ENCODE data around the gene PRKN. TPM values are rescaled to one million over a fixed set of nuclear protein-coding genes. Genes with fewer than 3 reads are reported as not detected.

The PRKN gene
- total and polyA plus RNA-seq, 3 experiments from 2014 or later: 0.22 to 1.0 (median 0.55) TPM

GRCh38 chr6:161414180-161414579 lies 1313.4 kb downstream of the PRKN start:
- no peaks in the 10 kb centered on the region for H3K4me1 Mint-ChIP-seq
- H3K4me3 ChIP-seq (ENCODE audit: low read length): no peak overlapping the region
- H3K4me1 ChIP-seq (ENCODE audit: insufficient read depth, low read length): no peaks in the 10 kb centered on the region
- H3K27me3 ChIP-seq (ENCODE audit: insufficient read depth, low read length, poor library complexity, severe bottlenecking): no peaks in the 10 kb centered on the region
- H3K9me3 Mint-ChIP-seq: peaks cover 0 to 2% (median 0%) of the 10 kb centered on the region in 5 donors
- H3K9me3 ChIP-seq (ENCODE audit: low read length): no peaks in the 10 kb centered on the region
- H3K36me3 Mint-ChIP-seq: no peaks in the 10 kb centered on the region
- H3K27ac Mint-ChIP-seq: no peak overlapping the region
- H3K27me3 Mint-ChIP-seq: peaks cover 0 to 36% of the 10 kb centered on the region in 2 donors
- no peak overlapping the region for H3K27ac ChIP-seq (ENCODE audit: low read depth, low read length)
- no peaks in the 10 kb centered on the region for H3K36me3 ChIP-seq (ENCODE audit: insufficient read depth, low read length)
- POLR2A ChIA-PET: no interaction called here
- no peak for DNase-seq
- CTCF ChIA-PET: no interaction called here
- H3K4me3 Mint-ChIP-seq: no peak overlapping the region

GRCh38 chr6:161413355-161413771 lies 1314.2 kb downstream of the PRKN start:
- H3K4me1 Mint-ChIP-seq: no peaks in the 10 kb centered on the region
- H3K27ac Mint-ChIP-seq: no peak overlapping the region
- H3K9me3 Mint-ChIP-seq: peaks cover 0 to 2% (median 0%) of the 10 kb centered on the region in 5 donors
- no peaks in the 10 kb centered on the region for H3K36me3 Mint-ChIP-seq
- H3K4me3 Mint-ChIP-seq: no peak overlapping the region
- H3K27ac ChIP-seq (ENCODE audit: low read depth, low read length): no peak overlapping the region
- no peaks in the 10 kb centered on the region for H3K4me1 ChIP-seq (ENCODE audit: insufficient read depth, low read length)
- no peaks in the 10 kb centered on the region for H3K27me3 ChIP-seq (ENCODE audit: insufficient read depth, low read length, poor library complexity, severe bottlenecking)
- H3K9me3 ChIP-seq (ENCODE audit: low read length): no peaks in the 10 kb centered on the region
- no peak overlapping the region for H3K4me3 ChIP-seq (ENCODE audit: low read length)
- CTCF ChIA-PET: no interaction called here
- DNase-seq: no peak
- POLR2A ChIA-PET: no interaction called here
- H3K36me3 ChIP-seq (ENCODE audit: insufficient read depth, low read length): no peaks in the 10 kb centered on the region
- H3K27me3 Mint-ChIP-seq: peaks cover 0 to 28% of the 10 kb centered on the region in 2 donors

DNA sequence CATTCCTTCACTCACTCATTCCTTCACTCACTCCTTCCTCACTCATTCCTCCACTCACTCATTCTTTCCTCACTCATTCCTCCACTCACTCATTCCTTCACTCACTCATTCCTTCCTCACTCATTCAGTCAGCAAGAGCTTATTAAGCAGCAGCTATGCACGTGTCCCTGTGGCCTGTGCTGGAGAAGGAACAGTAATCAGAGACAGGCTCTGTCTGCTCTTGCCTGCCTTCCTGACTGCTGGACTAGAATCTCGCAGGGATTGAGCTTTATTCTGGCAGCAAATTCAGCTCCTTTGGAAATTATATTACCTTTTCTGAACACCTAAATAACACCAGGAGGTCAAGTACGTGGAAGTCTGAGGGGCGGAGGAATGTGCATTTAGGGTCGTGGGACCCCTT lies 1314.8 kb downstream of the PRKN start:
- Histone ChIP-seq H3K4me3 (ENCODE audit: low read length) (no peak overlapping the region), H3K9me3 (ENCODE audit: low read length) (no peaks in the 10 kb centered on the region), H3K27me3 (ENCODE audit: insufficient read depth, low read length, poor library complexity, severe bottlenecking) (no peaks in the 10 kb centered on the region), H3K36me3 (ENCODE audit: insufficient read depth, low read length) (no peaks in the 10 kb centered on the region), H3K27ac (ENCODE audit: low read depth, low read length) (no peak overlapping the region), H3K4me1 (ENCODE audit: insufficient read depth, low read length) (no peaks in the 10 kb centered on the region)
- Mint-ChIP-seq H3K9me3 (peaks cover 0 to 2% (median 0%) of the 10 kb centered on the region in 5 donors), H3K27ac (no peak overlapping the region), H3K4me3 (no peak overlapping the region), H3K4me1 (no peaks in the 10 kb centered on the region), H3K27me3 (peaks cover 0 to 26% of the 10 kb centered on the region in 2 donors), H3K36me3 (no peaks in the 10 kb centered on the region)
- ChIA-PET CTCF (no interaction called here), POLR2A (no interaction called here)
- DNase-seq: no peak

DNA sequence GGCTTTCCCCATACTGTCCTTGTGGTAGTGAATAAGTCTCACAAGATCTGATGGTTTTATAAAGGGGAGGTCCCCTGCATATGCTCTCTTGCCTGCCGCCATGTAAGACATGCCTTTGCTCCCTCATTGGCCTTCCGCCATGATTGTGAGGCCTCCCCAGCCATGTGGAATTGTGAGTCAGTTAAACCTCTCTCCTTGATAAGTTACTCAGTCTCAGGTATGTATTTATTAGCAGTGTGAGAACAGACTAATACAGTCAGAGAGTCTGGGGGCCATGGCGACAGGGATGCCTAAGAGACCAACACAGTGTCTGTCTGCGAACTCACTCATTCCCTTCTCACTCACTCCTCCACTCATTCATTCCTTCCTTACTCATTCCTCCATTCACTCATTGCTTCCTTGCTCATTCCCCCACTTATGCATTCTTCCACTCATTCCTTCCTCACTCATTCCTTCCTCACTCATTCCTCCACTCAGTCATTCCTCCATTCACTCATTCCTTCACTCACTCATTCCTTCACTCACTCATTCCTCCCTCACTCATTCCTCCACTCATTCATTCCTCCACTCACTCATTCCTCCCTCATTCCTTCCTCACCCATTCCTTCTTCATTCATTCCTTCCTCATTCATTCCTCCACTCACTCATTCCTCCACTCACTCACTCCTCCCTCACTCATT lies 1316.2 kb downstream of the PRKN start:
- POLR2A ChIA-PET: no interaction called here
- peaks cover 0 to 2% (median 0%) of the 10 kb centered on the region in 5 donors for H3K9me3 Mint-ChIP-seq
- H3K36me3 ChIP-seq (ENCODE audit: insufficient read depth, low read length): no peaks in the 10 kb centered on the region
- no peaks in the 10 kb centered on the region for H3K4me1 Mint-ChIP-seq
- no peak for DNase-seq
- H3K36me3 Mint-ChIP-seq: no peaks in the 10 kb centered on the region
- no peak overlapping the region for H3K4me3 ChIP-seq (ENCODE audit: low read length)
- H3K4me1 ChIP-seq (ENCODE audit: insufficient read depth, low read length): no peaks in the 10 kb centered on the region
- CTCF ChIA-PET: no interaction called here
- H3K27ac Mint-ChIP-seq: no peak overlapping the region
- peaks cover 1 to 18% of the 10 kb centered on the region in 2 donors for H3K27me3 Mint-ChIP-seq
- no peak overlapping the region for H3K27ac ChIP-seq (ENCODE audit: low read depth, low read length)
- H3K4me3 Mint-ChIP-seq: no peak overlapping the region
- H3K9me3 ChIP-seq (ENCODE audit: low read length): no peaks in the 10 kb centered on the region
- no peaks in the 10 kb centered on the region for H3K27me3 ChIP-seq (ENCODE audit: insufficient read depth, low read length, poor library complexity, severe bottlenecking)

DNA sequence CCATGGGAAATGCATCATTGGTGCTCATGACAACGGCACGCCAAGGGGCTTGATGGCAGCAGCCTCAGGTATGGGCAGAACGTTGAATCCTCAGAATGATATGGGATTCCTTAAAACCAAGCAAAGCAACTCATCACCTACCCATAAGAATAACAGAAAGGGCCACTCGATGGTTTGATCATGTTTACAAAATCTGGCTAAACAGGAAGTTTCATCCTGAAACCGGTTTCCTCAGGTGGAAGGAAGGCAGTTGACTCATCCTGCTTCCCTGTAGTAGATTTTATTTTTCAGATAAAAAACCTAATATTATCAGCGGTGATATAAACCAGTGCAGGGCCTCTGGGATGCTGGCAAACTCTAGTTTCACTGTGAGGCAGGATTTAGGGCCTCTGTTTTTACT lies 1316.8 kb downstream of the PRKN start:
- Histone ChIP-seq H3K4me1 (ENCODE audit: insufficient read depth, low read length) (no peaks in the 10 kb centered on the region), H3K9me3 (ENCODE audit: low read length) (no peaks in the 10 kb centered on the region), H3K27me3 (ENCODE audit: insufficient read depth, low read length, poor library complexity, severe bottlenecking) (no peaks in the 10 kb centered on the region), H3K4me3 (ENCODE audit: low read length) (no peak overlapping the region), H3K27ac (ENCODE audit: low read depth, low read length) (no peak overlapping the region), H3K36me3 (ENCODE audit: insufficient read depth, low read length) (no peaks in the 10 kb centered on the region)
- Mint-ChIP-seq H3K36me3 (no peaks in the 10 kb centered on the region), H3K4me1 (no peaks in the 10 kb centered on the region), H3K27ac (no peak overlapping the region), H3K4me3 (no peak overlapping the region), H3K27me3 (peaks cover 1 to 12% of the 10 kb centered on the region in 2 donors), H3K9me3 (peaks cover 0 to 2% (median 0%) of the 10 kb centered on the region in 5 donors)
- DNase-seq: no peak
- CTCF ChIA-PET: interaction anchor here (1.0 kb wide), 1 partner anchor 8 kb away, joined by 4 read pairs; no protein-coding TSS in a partner anchor
- POLR2A ChIA-PET: no interaction called here

- H3K27me3 Mint-ChIP-seq: peaks cover 1 to 6% of the 10 kb centered on the region in 2 donors
- no peak overlapping the region for H3K27ac ChIP-seq (ENCODE audit: low read depth, low read length)
- no peaks in the 10 kb centered on the region for H3K36me3 Mint-ChIP-seq
- no peak overlapping the region for H3K27ac Mint-ChIP-seq
- peaks cover 0 to 2% (median 0%) of the 10 kb centered on the region in 5 donors for H3K9me3 Mint-ChIP-seq
- H3K4me3 Mint-ChIP-seq: no peak overlapping the region
- ChIA-PET CTCF (interaction anchor here (1.0 kb wide), 1 partner anchor 8 kb away, joined by 4 read pairs; no protein-coding TSS in a partner anchor), POLR2A (no interaction called here)
- no peak for DNase-seq
- H3K27me3 ChIP-seq (ENCODE audit: insufficient read depth, low read length, poor library complexity, severe bottlenecking): no peaks in the 10 kb centered on the region
- no peaks in the 10 kb centered on the region for H3K4me1 Mint-ChIP-seq
- no peaks in the 10 kb centered on the region for H3K4me1 ChIP-seq (ENCODE audit: insufficient read depth, low read length)
- H3K4me3 ChIP-seq (ENCODE audit: low read length): no peak overlapping the region
- H3K36me3 ChIP-seq (ENCODE audit: insufficient read depth, low read length): no peaks in the 10 kb centered on the region
- H3K9me3 ChIP-seq (ENCODE audit: low read length): no peaks in the 10 kb centered on the region
These were observed 1317.5 kb downstream of the PRKN start for GRCh38 chr6:161410076-161410475.

- no peaks in the 10 kb centered on the region for H3K36me3 Mint-ChIP-seq
- Histone ChIP-seq H3K4me1 (ENCODE audit: insufficient read depth, low read length) (no peaks in the 10 kb centered on the region), H3K27ac (ENCODE audit: low read depth, low read length) (no peak overlapping the region), H3K27me3 (ENCODE audit: insufficient read depth, low read length, poor library complexity, severe bottlenecking) (no peaks in the 10 kb centered on the region), H3K4me3 (ENCODE audit: low read length) (no peak overlapping the region), H3K9me3 (ENCODE audit: low read length) (no peaks in the 10 kb centered on the region), H3K36me3 (ENCODE audit: insufficient read depth, low read length) (no peaks in the 10 kb centered on the region)
- ChIA-PET CTCF (no interaction called here), POLR2A (no interaction called here)
- no peak overlapping the region for H3K4me3 Mint-ChIP-seq
- H3K27ac Mint-ChIP-seq: no peak overlapping the region
- H3K4me1 Mint-ChIP-seq: no peaks in the 10 kb centered on the region
- H3K27me3 Mint-ChIP-seq: peaks cover 0 to 1% of the 10 kb centered on the region in 2 donors
- peaks cover 0 to 2% (median 0%) of the 10 kb centered on the region in 5 donors for H3K9me3 Mint-ChIP-seq
- no peak for DNase-seq
These were observed 1318.2 kb downstream of the PRKN start for GRCh38 chr6:161409353-161409752.

GRCh38 chr6:161408041-161408440 lies 1319.5 kb downstream of the PRKN start:
- POLR2A ChIA-PET: no interaction called here
- Histone ChIP-seq H3K4me1 (ENCODE audit: insufficient read depth, low read length) (no peaks in the 10 kb centered on the region), H3K36me3 (ENCODE audit: insufficient read depth, low read length) (no peaks in the 10 kb centered on the region), H3K27ac (ENCODE audit: low read depth, low read length) (peak overlapping the region; percentile 12), H3K4me3 (ENCODE audit: low read length) (no peak overlapping the region), H3K9me3 (ENCODE audit: low read length) (no peaks in the 10 kb centered on the region), H3K27me3 (ENCODE audit: insufficient read depth, low read length, poor library complexity, severe bottlenecking) (no peaks in the 10 kb centered on the region)
- DNase-seq: no peak
- no peak overlapping the region for H3K4me3 Mint-ChIP-seq
- H3K27ac Mint-ChIP-seq: no peak overlapping the region
- H3K36me3 Mint-ChIP-seq: no peaks in the 10 kb centered on the region
- no peaks in the 10 kb centered on the region for H3K4me1 Mint-ChIP-seq
- CTCF ChIA-PET: no interaction called here
- H3K9me3 Mint-ChIP-seq: peaks cover 0 to 3% (median 0%) of the 10 kb centered on the region in 5 donors
- peaks cover 0 to 1% of the 10 kb centered on the region in 2 donors for H3K27me3 Mint-ChIP-seq
